MM.1S (cell line): ENCODE measurements around the gene GNLY.

Source experiments
- DNase-seq: peaks from one replicate; pipeline ENCODE4 v3.0.0-alpha.2; 2015
- H2AFZ ChIP-seq: fragments of 300-600 bp; sonication (generic); 2 replicates; pipeline ENCODE4 v1.6.0; 2016; ENCODE audit warnings: antibody characterized with exemption, low read length
- H3F3A ChIP-seq: fragments of 300-600 bp; sonication (generic); 2 replicates; pipeline ENCODE4 v1.6.1; 2016; ENCODE audit warnings: mild to moderate bottlenecking, antibody characterized with exemption, low read length, moderate library complexity, mixed read lengths; ENCODE audit not compliant: insufficient read depth
- H3K27ac ChIP-seq: fragments of 300-600 bp; sonication (generic); 2 replicates; pipeline ENCODE4 v1.5.1; 2016; ENCODE audit warnings: mild to moderate bottlenecking, low read length
- H3K27me3 ChIP-seq: fragments of 300-600 bp; sonication (generic); replicated peaks from 2 replicates; pipeline ENCODE4 v1.6.0; 2016; ENCODE audit warnings: low read length; ENCODE audit not compliant: insufficient read depth
- H3K36me3 ChIP-seq: fragments of 300-600 bp; sonication (generic); replicated peaks from 2 replicates; pipeline ENCODE4 v1.6.1; 2016; ENCODE audit warnings: mild to moderate bottlenecking, low read length, mixed read lengths; ENCODE audit not compliant: insufficient read depth
- H3K4me1 ChIP-seq: fragments of 300-600 bp; sonication (generic); 2 replicates; pipeline ENCODE4 v1.6.1; 2016; ENCODE audit warnings: low read length, mixed read lengths
- H3K4me2 ChIP-seq: fragments of 300-600 bp; sonication (generic); 2 replicates; pipeline ENCODE4 v1.6.0; 2016; ENCODE audit warnings: low read depth, low read length
- H3K4me3 ChIP-seq: fragments of 300-600 bp; sonication (generic); 2 replicates; pipeline ENCODE4 v1.5.1; 2016; ENCODE audit warnings: low read length, mixed read lengths
- H3K79me2 ChIP-seq: fragments of 300-600 bp; sonication (generic); 2 replicates; pipeline ENCODE4 v1.6.1; 2016; ENCODE audit warnings: mixed run types, low read length, mixed read lengths
- H3K9ac ChIP-seq: fragments of 300-600 bp; sonication (generic); 2 replicates; pipeline ENCODE4 v1.6.1; 2016; ENCODE audit warnings: low read length, mixed read lengths
- H3K9me2 ChIP-seq: fragments of 300-600 bp; sonication (generic); replicated peaks from 2 replicates; pipeline ENCODE4 v1.6.1; 2016; ENCODE audit warnings: mild to moderate bottlenecking, low read length, mixed read lengths; ENCODE audit not compliant: insufficient read depth
- H3K9me3 ChIP-seq: fragments of 300-600 bp; sonication (generic); replicated peaks from 2 replicates; pipeline ENCODE4 v1.6.1; 2016; ENCODE audit warnings: mild to moderate bottlenecking, low read length, mixed read lengths; ENCODE audit not compliant: insufficient read depth
- H4K20me1 ChIP-seq: fragments of 300-600 bp; sonication (generic); 2 replicates; pipeline ENCODE4 v1.6.1; 2016; ENCODE audit warnings: mild to moderate bottlenecking, low read length, moderate library complexity, mixed read lengths; ENCODE audit not compliant: insufficient read depth
- CTCF ChIP-seq: fragments of 300-600 bp; sonication (generic); IDR thresholded peaks from 2 replicates; pipeline ENCODE4 v1.5.1; 2016; ENCODE audit warnings: antibody characterized with exemption, low read length, mixed read lengths
- EZH2 ChIP-seq: fragments of 300-600 bp; sonication (generic); optimal IDR thresholded peaks from 2 replicates; pipeline ENCODE3; 2017; ENCODE audit warnings: low read depth, mild to moderate bottlenecking, antibody characterized with exemption, low read length, mixed read lengths
- EZH2phosphoT487 ChIP-seq: fragments of 300-600 bp; sonication (generic); IDR thresholded peaks from 2 replicates; pipeline ENCODE4 v1.6.1; 2018; ENCODE audit warnings: antibody characterized with exemption, low read length

The GNLY gene

GRCh38 chr2:85721641-85722040, 27.5 kb downstream of the GNLY start:
- Histone ChIP-seq H3K79me2 (no peaks in the 10 kb centered on the region), H3K9me3 (no peaks in the 10 kb centered on the region), H4K20me1 (no peaks in the 10 kb centered on the region), H3F3A (no peaks in the 10 kb centered on the region), H3K4me3 (no peak overlapping the region), H3K4me1 (no peaks in the 10 kb centered on the region), H2AFZ (no peak overlapping the region), H3K4me2 (no peak overlapping the region), H3K9me2 (no peaks in the 10 kb centered on the region), H3K27me3 (no peaks in the 10 kb centered on the region), H3K9ac (no peak overlapping the region), H3K27ac (no peak overlapping the region), H3K36me3 (no peaks in the 10 kb centered on the region)
- TF ChIP-seq CTCF: no peak
- no peak for TF ChIP-seq EZH2phosphoT487
- no peak for TF ChIP-seq EZH2
- DNase-seq: no peak

GRCh38 chr2:85722519-85722918, 28.4 kb downstream of the GNLY start:
- no peaks in the 10 kb centered on the region for H3K79me2 ChIP-seq
- H3K4me2 ChIP-seq: no peak overlapping the region

GRCh38 chr2:85723707-85724360, 29.7 kb downstream of the GNLY start:
- no peak overlapping the region for H3K4me2 ChIP-seq
- H3F3A ChIP-seq: no peaks in the 10 kb centered on the region
- no peaks in the 10 kb centered on the region for H3K36me3 ChIP-seq
- no peaks in the 10 kb centered on the region for H3K79me2 ChIP-seq
- no peaks in the 10 kb centered on the region for H3K9me3 ChIP-seq
- no peak overlapping the region for H3K9ac ChIP-seq
- no peaks in the 10 kb centered on the region for H3K9me2 ChIP-seq
- H3K4me3 ChIP-seq: no peak overlapping the region
- H3K27ac ChIP-seq: no peak overlapping the region
- TF ChIP-seq EZH2phosphoT487 (no peak), CTCF (no peak), EZH2 (no peak)
- H3K4me1 ChIP-seq: 0 out of 2 replicates have a peak, but pooled peaks cover 3% of the 10 kb centered on the region
- no peak for DNase-seq
- H3K27me3 ChIP-seq: no peaks in the 10 kb centered on the region
- H2AFZ ChIP-seq: no peak overlapping the region
- no peaks in the 10 kb centered on the region for H4K20me1 ChIP-seq

More at GRCh38 chr2:85722519-85722918, 28.4 kb downstream of the GNLY start:
- Histone ChIP-seq H3K9me2 (no peaks in the 10 kb centered on the region), H3F3A (no peaks in the 10 kb centered on the region), H2AFZ (no peak overlapping the region), H3K27me3 (no peaks in the 10 kb centered on the region), H3K4me1 (no peaks in the 10 kb centered on the region), H3K36me3 (no peaks in the 10 kb centered on the region), H3K9ac (no peak overlapping the region), H3K4me3 (no peak overlapping the region), H3K9me3 (no peaks in the 10 kb centered on the region), H3K27ac (no peak overlapping the region), H4K20me1 (no peaks in the 10 kb centered on the region)
- no peak for DNase-seq
- TF ChIP-seq EZH2phosphoT487 (no peak), EZH2 (no peak), CTCF (no peak)
